HepG2 (cell line): ENCODE results near the gene CAMK1D.

Experiments
- CTCF ChIP-seq: sonication (generic); formaldehyde crosslinking; IDR thresholded peaks from 2 replicates; pipeline ENCODE4 v1.5.0; 2020; ENCODE audit warnings: mild to moderate bottlenecking, missing genetic modification reagents, moderate library complexity
- EZH2 ChIP-seq: conservative IDR thresholded peaks from 2 replicates; pipeline ENCODE4 v1.6.1; 2012; ENCODE audit warnings: mild to moderate bottlenecking, low read depth, low read length, moderate library complexity
- ZNF354B ChIP-seq: sonication (generic); formaldehyde crosslinking; IDR thresholded peaks from 2 replicates; pipeline ENCODE4 v1.8.0; 2022; ENCODE audit warnings: mild to moderate bottlenecking, missing genetic modification reagents

- TF ChIP-seq ZNF354B (CRISPR knock-in tag) (no peak), CTCF (CRISPR knock-in tag) (no peak), EZH2 (no peak)
These were observed 393.4 kb downstream of the CAMK1D start for GRCh38 chr10:12742771-12743170.
